GM18508 (cell line): Measurements from ENCODE around the gene SEC14L3.

Experiments
- ATAC-seq: cut with Tn5 transposase; IDR thresholded peaks from one replicate; pipeline ENCODE4 v1.9.1; 2021; ENCODE audit warnings: moderate number of reproducible peaks; ENCODE audit not compliant: insufficient read depth, unreplicated experiment

The SEC14L3 gene

DNA sequence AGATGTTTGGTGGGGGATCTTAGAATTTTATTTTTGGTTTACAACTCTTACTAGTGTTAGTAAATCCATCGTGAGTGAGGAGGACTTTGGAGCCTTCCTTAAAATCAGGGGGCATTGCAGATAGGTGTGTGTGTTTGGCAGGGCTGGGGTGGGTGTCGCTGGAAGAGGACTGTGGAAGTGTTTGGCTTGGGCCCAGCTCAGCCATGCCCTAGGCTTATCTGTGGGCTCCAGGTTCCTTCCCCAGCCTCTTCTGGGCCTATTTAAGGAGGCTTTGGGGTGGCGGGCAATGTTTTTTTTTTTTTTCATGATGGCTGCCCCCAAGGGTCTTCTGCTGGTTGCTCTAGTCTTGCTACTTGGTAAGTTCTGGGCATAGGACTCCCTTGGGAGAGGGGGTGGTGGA, 24.2 kb downstream of the SEC14L3 start:
- no peak for ATAC-seq

DNA sequence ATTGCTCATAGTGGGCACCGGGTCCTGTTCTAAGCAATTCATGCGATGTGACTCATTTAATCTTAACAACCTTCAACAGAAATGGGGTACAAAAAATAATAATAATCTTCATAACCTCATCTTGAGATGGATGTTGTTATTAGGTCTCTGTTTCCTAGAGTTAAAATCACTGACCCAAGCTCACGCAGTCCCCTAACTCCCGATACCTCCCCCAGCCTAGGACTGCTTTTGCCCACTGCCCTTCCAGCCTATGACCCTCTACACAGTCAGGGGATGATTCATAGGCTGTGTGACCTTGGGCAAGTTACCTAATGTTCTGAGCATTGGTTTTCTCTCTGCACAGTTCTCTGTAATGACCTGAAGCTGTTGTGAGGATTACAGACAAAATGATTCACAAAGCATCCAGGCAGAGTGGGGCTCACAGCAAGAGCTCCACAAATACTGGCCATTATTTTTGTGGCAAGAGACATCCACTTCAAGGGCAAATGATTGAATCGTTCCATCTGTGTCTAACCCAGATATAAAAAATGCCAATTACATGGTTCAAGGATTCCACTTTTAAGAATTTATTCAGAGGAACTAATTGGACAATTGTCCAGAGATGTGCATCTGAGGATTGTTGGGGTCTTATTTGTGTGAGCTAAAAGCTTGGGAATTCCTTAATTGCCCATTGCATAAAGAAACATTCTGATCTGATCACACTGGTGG, 26.2 kb downstream of the SEC14L3 start:
- no peak for ATAC-seq

DNA sequence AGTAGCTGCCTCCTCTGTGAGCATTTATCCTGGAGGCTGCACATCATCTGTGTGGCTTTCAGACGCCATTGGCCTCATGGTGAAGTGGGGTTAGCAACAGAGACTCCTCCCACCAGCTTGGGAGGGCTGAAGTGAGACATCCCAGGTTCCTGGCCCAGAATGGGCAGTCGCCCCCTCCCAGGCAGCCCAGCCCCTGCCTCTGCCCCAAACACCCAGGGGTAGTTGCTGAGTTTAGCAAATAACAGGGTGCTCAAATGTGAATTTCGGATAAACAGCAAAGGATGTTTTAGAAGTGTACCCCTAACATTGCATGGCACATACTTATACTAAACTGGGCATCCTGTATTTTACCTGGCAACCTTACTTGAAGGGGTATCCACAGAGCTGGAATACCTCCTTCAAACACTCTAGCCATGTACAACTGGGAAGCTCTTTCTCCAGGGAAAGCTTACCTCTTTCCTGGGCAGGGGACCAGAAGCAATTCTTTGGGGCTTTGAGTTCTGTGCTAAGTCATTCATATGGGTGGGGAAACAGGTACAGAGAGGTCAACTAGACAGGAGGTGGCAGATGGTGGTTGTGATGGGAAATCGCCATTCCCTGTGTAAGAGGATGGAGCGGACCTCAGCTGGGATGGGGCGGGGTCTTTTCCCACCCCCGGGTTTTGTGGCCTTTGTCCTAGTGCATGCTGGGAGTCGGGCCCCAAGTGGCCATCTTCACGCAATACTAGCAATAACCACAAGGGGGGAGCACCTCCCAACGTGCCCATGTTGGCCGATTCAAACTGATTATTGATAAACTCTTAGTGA, 27.0 kb downstream of the SEC14L3 start:
- no peak for ATAC-seq

- no peak for ATAC-seq
These were observed 30.7 kb downstream of the SEC14L3 start for GRCh38 chr22:30441088-30441487.

GRCh38 chr22:30439836-30440235, 32.0 kb downstream of the SEC14L3 start:
- ATAC-seq, result no peak

GRCh38 chr22:30439226-30439625, 32.6 kb downstream of the SEC14L3 start:
- no peak for ATAC-seq

DNA sequence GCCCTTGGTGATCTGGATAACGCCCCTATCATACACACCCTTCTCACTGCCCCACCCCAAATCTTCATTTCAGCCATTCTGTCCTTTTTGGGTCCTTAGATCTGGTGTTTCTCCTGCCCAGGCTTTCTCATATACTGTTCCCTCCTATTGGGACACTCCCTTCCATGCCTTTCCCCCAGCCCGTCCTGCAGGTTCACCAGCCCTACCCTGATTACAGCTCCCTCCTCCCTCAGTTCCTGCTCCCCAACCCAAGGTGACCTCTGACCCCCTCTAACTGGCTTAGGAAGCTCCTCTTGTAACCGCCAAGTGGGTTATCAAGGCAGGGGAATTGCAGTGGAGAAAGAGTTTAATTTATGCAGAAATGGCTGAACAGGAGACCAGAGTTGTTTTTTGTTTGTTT, 33.3 kb downstream of the SEC14L3 start:
- no peak for ATAC-seq

DNA sequence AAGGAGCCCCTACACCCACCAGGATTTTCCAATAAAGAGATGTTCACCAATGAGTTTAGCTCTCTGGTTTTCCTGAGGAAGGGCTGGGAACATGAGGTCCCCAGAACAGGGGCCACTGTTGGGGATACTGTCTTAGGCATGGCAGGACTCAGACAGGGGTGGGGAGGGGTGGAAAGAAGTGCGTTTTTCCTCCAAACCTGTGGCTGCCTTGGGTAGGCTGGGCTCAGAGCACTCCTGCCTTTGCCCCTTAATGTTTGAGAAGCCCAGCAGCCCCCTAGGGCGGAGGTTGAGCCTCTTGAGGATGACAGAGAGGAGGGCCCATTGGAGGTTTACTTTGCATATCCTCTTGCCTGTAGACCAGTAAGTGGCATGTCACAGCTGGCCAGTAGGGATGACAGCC, 35.6 kb downstream of the SEC14L3 start:
- ATAC-seq, result no peak

- no peak for ATAC-seq
These were observed 36.1 kb downstream of the SEC14L3 start for GRCh38 chr22:30435674-30436126.

- no peak for ATAC-seq
These were observed 37.0 kb downstream of the SEC14L3 start for GRCh38 chr22:30434843-30435242.

- no peak for ATAC-seq
These were observed 38.0 kb downstream of the SEC14L3 start for GRCh38 chr22:30433773-30434172.

DNA sequence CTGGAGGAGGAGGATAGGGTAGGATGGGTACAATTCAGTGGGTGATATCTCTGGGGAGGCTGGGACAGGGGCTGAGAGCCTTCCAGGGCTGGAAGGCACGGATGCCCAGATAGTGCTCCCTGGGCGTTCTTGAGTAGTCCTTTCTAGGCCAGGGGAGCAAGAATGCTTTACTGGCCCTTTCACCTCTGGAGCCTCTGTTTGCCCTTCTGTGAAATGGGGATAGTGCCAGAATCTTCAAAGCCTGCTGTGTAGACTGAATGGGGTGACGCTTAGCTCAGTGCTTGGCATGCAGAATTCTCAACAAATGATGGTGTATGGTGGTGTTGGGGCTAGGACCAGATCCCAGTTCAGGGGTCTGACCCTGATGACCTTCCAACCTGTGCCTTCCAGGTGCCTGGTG, 38.6 kb downstream of the SEC14L3 start:
- no peak for ATAC-seq

DNA sequence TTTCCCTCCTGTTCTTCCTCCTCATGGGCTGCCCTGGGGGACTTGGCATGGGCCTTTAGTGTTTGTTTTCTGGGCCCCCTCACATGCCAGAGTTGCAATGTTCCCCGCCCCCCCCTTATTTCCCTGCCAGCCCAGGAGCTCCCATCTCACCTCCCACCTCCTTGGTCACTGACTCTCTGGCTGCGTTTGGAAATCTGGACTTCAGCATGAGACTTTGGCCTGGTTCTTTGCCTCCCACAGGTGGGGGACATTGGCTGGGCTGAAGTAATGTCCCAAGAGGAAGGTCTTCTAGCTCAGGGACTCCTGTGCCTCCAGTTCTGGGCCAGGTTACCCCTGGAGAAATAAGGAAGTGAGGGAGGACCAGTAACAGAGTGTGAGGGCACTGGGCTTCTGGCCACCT, 39.3 kb downstream of the SEC14L3 start:
- no peak for ATAC-seq

DNA sequence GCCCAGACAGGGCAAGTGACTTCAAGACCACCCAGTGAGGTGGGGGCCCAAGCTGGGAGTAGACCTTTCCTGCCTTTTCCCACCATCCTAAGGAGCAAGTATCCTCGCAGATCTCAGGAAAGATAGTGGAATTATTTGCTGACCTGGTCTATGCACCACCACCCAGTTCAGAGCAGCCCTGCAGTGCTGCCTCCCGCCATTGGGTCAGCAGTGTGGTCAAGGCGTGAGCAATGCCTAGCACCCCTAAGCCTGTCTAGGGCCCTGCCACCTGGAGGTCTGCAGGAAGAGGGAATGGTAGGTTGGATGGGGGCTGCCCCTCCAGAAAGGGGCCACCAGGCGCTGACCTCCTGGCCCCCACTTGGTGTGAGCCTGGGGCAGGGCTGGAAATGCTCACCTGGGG, 39.7 kb downstream of the SEC14L3 start:
- ATAC-seq, result no peak

GRCh38 chr22:30430933-30431332, 40.9 kb downstream of the SEC14L3 start:
- no peak for ATAC-seq

GRCh38 chr22:30429887-30430286, 41.9 kb downstream of the SEC14L3 start:
- no peak for ATAC-seq

DNA sequence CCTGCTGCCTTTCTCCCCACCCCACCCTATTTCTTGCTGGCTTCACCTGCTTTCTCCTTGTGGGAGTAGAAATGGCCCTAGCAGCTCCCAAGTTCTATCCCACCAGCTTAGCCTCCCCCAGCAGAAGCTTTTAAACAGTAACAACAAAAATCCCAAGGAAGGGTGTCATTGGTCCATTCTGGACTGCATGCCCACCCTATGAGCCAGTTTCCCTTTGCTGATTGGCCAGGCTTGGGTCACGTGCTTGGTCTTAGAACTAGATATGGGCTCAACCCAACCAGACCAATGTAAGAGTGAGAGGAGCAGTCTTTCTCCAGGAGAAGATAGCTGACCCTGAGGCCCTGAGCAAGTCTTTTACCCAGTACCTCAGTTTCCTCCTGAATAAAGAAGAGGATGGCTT, 43.9 kb downstream of the SEC14L3 start:
- no peak for ATAC-seq

GRCh38 chr22:30426388-30427353, 45.1 kb downstream of the SEC14L3 start:
- ATAC-seq, result no peak

DNA sequence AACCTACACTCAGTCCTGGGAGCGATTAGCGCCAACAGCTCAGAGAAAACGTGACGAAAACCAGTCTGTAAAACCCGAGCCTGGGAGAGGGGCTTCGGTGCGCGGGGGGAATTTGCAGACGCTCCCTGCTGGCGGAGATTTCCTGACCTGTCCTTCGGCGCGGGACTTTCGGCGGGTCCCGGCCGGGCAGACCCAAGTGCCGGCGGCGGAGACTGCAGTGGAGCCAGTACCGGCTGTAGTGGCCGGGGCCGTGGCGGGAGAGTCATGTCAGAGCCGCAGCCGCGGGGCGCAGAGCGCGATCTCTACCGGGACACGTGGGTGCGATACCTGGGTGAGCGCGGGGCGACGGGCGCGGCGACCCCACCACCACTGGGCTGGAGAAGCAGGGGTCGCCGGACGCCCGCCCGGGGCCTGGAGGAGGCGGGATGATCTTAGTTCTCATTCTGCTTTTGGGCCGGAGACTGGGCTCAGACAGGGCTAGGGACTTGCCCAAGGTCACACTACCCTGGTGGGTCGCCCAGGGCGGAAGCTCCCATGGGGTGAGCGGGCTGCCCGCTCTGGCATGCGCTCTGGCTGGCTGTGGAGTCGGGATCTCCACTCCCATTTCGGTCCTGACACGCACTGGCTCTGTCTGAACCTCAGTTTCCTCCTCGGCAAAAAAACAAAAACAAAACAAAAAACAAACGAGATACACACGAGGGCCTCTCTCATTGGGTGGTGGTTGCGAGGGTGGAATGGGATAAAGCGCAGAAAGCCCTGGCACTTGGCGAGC, 46.0 kb downstream of the SEC14L3 start, which contains the start of gene MTFP1:
TSS of gene MTFP1 (plus strand) at position 153 of the 772 bp plus-strand sequence. CDS start at position 265, 112 bp downstream.
- ATAC-seq, result no peak

DNA sequence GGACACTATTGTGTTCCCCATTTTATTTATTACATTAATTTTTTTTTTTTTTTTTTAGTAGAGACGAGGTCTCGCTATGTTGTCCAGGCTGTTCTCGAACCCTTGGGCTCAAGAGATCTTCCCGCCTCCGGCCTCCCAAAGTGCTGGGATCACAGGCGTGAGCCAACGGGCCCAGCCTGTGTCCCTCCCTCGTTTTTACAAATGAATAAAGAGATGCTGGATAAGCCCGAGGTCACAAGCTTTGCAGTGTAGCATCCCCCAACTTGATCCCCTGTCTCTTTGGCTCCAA, 46.5 kb downstream of the SEC14L3 start:
- ATAC-seq, result no peak
